WTC11 (cell line): ENCODE measurements around the gene PALD1. TPM values are rescaled to one million over a fixed set of nuclear protein-coding genes. Genes with fewer than 3 reads are reported as not detected.

Experiments used
- ATAC-seq: fragments of 200-7000 bp; cut with Tn5 transposase; 2 replicates; pipeline ENCODE4 v1.10.0; 2021; ENCODE audit warnings: mild to moderate bottlenecking, moderate library complexity
- CTCF ChIA-PET: fragments of 300-600 bp; sonication (Branson Sonifier 250); formaldehyde crosslinking; loops from one replicate; lab custom pipeline; 2021; ENCODE audit warnings: antibody characterized with exemption; lab: Charles Lee
- POLR2A ChIA-PET: fragments of 350-600 bp; sonication (Branson Sonifier 250); formaldehyde crosslinking; loops from one replicate; lab custom pipeline; 2021; ENCODE audit warnings: antibody characterized with exemption; lab: Charles Lee
- DNase-seq: peaks from one replicate; pipeline ENCODE4 v3.0.0; 2021; ENCODE audit warnings: low spot score
- H3K27ac Mint-ChIP-seq: 2 replicates; pipeline ENCODE4 v1.8.0; 2021; ENCODE audit warnings: mixed read lengths
- H3K27me3 Mint-ChIP-seq: 2 replicates; pipeline ENCODE4 v1.8.0; 2021; ENCODE audit warnings: low read depth, mild to moderate bottlenecking, moderate library complexity, mixed read lengths
- H3K36me3 Mint-ChIP-seq: 2 replicates; pipeline ENCODE4 v1.8.0; 2021; ENCODE audit warnings: mixed read lengths
- H3K4me1 Mint-ChIP-seq: 2 replicates; pipeline ENCODE4 v1.8.0; 2022; ENCODE audit warnings: mixed read lengths
- H3K4me3 Mint-ChIP-seq: 2 replicates; pipeline ENCODE4 v1.8.0; 2021; ENCODE audit warnings: mild to moderate bottlenecking, moderate library complexity, mixed read lengths
- H3K9me3 Mint-ChIP-seq: 2 replicates; pipeline ENCODE4 v1.8.0; 2021; ENCODE audit warnings: mixed read lengths
- CREB1 ChIP-seq: sonication (generic); formaldehyde crosslinking; IDR thresholded peaks from 2 replicates; pipeline ENCODE4 v1.8.0; 2023; ENCODE audit warnings: mild to moderate bottlenecking, missing genetic modification reagents
- FOXK1 ChIP-seq: sonication (generic); formaldehyde crosslinking; IDR thresholded peaks from 2 replicates; pipeline ENCODE4 v1.8.0; 2022; ENCODE audit warnings: mild to moderate bottlenecking, moderate library complexity, missing genetic modification reagents
- GRHL2 ChIP-seq: fragments of 250-450 bp; sonication (Bioruptor Pico); IDR thresholded peaks from 2 replicates; pipeline ENCODE4 v1.8.0; 2022; ENCODE audit warnings: mild to moderate bottlenecking, moderate library complexity; ENCODE audit not compliant: insufficient replicate concordance, severe bottlenecking
- IRF2 ChIP-seq: sonication (generic); formaldehyde crosslinking; IDR thresholded peaks from 2 replicates; pipeline ENCODE4 v1.8.0; 2022; ENCODE audit warnings: low read depth, missing genetic modification reagents, borderline replicate concordance
- KAT7 ChIP-seq: sonication (generic); formaldehyde crosslinking; IDR thresholded peaks from 2 replicates; pipeline ENCODE4 v1.8.1; 2023; ENCODE audit warnings: missing genetic modification reagents, mild to moderate bottlenecking, borderline replicate concordance
- MYBL2 ChIP-seq: sonication (generic); formaldehyde crosslinking; IDR thresholded peaks from 2 replicates; pipeline ENCODE4 v1.8.1; 2023; ENCODE audit warnings: mild to moderate bottlenecking, moderate library complexity, missing genetic modification reagents
- NR3C1 ChIP-seq: sonication (generic); formaldehyde crosslinking; conservative IDR thresholded peaks from 2 replicates; pipeline ENCODE4 v1.8.1; 2023; ENCODE audit warnings: low read depth, mild to moderate bottlenecking, missing genetic modification reagents
- RORB ChIP-seq: fragments of 250-450 bp; sonication (Bioruptor Pico); IDR thresholded peaks from 2 replicates; pipeline ENCODE4 v1.9.0; 2021; ENCODE audit warnings: mild to moderate bottlenecking
- ZNF219 ChIP-seq: sonication (generic); formaldehyde crosslinking; IDR thresholded peaks from 2 replicates; pipeline ENCODE4 v1.8.0; 2023; ENCODE audit warnings: missing genetic modification reagents, mild to moderate bottlenecking, borderline replicate concordance
- ZNF423 ChIP-seq: fragments of 250-450 bp; sonication (Bioruptor Pico); IDR thresholded peaks from 2 replicates; pipeline ENCODE4 v2.1.2; 2022; ENCODE audit warnings: mild to moderate bottlenecking, moderate library complexity
- total RNA-seq: library from RNA; stranded (reverse); gene quantifications from 3 replicates; pipeline ENCODE4 v1.2.3, GENCODE V29; 2021
- TF ChIP-seq, protein P1 (sequence below): sonication (generic); formaldehyde crosslinking; IDR thresholded peaks from 2 replicates; pipeline ENCODE4 v1.8.0; 2023; ENCODE audit warnings: mild to moderate bottlenecking, missing genetic modification reagents
- TF ChIP-seq, protein P2 (sequence below): sonication (generic); formaldehyde crosslinking; conservative IDR thresholded peaks from 2 replicates; pipeline ENCODE4 v1.8.1; 2022; ENCODE audit warnings: mild to moderate bottlenecking, missing genetic modification reagents
- TF ChIP-seq, protein P3 (sequence below): fragments of 250-450 bp; sonication (Bioruptor Pico); IDR thresholded peaks from 2 replicates; pipeline ENCODE4 v1.8.0; 2021; ENCODE audit warnings: mild to moderate bottlenecking
- TF ChIP-seq, protein P4 (sequence below): sonication (generic); formaldehyde crosslinking; IDR thresholded peaks from 2 replicates; pipeline ENCODE4 v1.8.1; 2022; ENCODE audit warnings: missing genetic modification reagents, borderline replicate concordance
- TF ChIP-seq, protein P5 (sequence below): sonication (generic); formaldehyde crosslinking; IDR thresholded peaks from 2 replicates; pipeline ENCODE4 v1.8.1; 2023; ENCODE audit warnings: mild to moderate bottlenecking, moderate library complexity, missing genetic modification reagents
- TF ChIP-seq, protein P6 (sequence below): sonication (generic); formaldehyde crosslinking; IDR thresholded peaks from 2 replicates; pipeline ENCODE4 v1.8.1; 2023; ENCODE audit warnings: mild to moderate bottlenecking, missing genetic modification reagents, borderline replicate concordance

The PALD1 gene
- total RNA-seq, 1 experiment from 2014 or later, result 43.6 TPM

DNA sequence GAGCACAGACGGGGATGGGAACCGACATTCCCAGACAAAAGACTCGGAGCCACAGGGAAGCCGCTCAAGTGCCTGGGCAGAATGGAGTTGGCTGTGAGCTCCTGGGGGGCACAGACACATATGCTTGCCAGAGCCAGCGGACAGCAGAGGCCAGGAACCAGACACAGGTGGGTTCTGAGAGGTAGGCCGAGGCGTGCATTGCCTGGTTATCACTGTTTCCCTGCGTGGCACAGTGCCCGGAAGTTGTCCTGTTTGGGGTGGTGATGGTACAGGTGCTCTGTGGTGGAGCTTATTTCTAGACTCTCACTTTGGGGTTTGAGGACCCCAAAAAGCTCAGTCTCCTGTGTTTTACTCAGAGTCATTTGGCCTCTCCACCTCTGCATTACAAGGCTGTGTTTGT lies 2.5 kb downstream of the PALD1 start (continued):
- TF ChIP-seq, protein P1, sequence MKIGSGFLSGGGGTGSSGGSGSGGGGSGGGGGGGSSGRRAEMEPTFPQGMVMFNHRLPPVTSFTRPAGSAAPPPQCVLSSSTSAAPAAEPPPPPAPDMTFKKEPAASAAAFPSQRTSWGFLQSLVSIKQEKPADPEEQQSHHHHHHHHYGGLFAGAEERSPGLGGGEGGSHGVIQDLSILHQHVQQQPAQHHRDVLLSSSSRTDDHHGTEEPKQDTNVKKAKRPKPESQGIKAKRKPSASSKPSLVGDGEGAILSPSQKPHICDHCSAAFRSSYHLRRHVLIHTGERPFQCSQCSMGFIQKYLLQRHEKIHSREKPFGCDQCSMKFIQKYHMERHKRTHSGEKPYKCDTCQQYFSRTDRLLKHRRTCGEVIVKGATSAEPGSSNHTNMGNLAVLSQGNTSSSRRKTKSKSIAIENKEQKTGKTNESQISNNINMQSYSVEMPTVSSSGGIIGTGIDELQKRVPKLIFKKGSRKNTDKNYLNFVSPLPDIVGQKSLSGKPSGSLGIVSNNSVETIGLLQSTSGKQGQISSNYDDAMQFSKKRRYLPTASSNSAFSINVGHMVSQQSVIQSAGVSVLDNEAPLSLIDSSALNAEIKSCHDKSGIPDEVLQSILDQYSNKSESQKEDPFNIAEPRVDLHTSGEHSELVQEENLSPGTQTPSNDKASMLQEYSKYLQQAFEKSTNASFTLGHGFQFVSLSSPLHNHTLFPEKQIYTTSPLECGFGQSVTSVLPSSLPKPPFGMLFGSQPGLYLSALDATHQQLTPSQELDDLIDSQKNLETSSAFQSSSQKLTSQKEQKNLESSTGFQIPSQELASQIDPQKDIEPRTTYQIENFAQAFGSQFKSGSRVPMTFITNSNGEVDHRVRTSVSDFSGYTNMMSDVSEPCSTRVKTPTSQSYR (CRISPR knock-in tag), result no peak
- TF ChIP-seq, protein P2, sequence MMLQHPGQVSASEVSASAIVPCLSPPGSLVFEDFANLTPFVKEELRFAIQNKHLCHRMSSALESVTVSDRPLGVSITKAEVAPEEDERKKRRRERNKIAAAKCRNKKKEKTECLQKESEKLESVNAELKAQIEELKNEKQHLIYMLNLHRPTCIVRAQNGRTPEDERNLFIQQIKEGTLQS (CRISPR knock-in tag), result no peak
- TF ChIP-seq FOXK1 (CRISPR knock-in tag) (no peak), GRHL2 (no peak), ZNF423 (CRISPR knock-in tag) (no peak), NR3C1 (CRISPR knock-in tag) (no peak), CREB1 (CRISPR knock-in tag) (no peak), IRF2 (no peak)
- TF ChIP-seq, protein P3, sequence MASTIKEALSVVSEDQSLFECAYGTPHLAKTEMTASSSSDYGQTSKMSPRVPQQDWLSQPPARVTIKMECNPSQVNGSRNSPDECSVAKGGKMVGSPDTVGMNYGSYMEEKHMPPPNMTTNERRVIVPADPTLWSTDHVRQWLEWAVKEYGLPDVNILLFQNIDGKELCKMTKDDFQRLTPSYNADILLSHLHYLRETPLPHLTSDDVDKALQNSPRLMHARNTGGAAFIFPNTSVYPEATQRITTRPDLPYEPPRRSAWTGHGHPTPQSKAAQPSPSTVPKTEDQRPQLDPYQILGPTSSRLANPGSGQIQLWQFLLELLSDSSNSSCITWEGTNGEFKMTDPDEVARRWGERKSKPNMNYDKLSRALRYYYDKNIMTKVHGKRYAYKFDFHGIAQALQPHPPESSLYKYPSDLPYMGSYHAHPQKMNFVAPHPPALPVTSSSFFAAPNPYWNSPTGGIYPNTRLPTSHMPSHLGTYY (CRISPR knock-in tag), result no peak
- TF ChIP-seq, protein P4, sequence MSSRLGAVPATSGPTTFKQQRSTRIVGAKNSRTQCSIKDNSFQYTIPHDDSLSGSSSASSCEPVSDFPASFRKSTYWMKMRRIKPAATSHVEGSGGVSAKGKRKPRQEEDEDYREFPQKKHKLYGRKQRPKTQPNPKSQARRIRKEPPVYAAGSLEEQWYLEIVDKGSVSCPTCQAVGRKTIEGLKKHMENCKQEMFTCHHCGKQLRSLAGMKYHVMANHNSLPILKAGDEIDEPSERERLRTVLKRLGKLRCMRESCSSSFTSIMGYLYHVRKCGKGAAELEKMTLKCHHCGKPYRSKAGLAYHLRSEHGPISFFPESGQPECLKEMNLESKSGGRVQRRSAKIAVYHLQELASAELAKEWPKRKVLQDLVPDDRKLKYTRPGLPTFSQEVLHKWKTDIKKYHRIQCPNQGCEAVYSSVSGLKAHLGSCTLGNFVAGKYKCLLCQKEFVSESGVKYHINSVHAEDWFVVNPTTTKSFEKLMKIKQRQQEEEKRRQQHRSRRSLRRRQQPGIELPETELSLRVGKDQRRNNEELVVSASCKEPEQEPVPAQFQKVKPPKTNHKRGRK (CRISPR knock-in tag), result no peak
- TF ChIP-seq, protein P5, sequence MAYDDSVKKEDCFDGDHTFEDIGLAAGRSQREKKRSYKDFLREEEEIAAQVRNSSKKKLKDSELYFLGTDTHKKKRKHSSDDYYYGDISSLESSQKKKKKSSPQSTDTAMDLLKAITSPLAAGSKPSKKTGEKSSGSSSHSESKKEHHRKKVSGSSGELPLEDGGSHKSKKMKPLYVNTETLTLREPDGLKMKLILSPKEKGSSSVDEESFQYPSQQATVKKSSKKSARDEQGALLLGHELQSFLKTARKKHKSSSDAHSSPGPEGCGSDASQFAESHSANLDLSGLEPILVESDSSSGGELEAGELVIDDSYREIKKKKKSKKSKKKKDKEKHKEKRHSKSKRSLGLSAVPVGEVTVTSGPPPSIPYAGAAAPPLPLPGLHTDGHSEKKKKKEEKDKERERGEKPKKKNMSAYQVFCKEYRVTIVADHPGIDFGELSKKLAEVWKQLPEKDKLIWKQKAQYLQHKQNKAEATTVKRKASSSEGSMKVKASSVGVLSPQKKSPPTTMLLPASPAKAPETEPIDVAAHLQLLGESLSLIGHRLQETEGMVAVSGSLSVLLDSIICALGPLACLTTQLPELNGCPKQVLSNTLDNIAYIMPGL, result no peak

DNA sequence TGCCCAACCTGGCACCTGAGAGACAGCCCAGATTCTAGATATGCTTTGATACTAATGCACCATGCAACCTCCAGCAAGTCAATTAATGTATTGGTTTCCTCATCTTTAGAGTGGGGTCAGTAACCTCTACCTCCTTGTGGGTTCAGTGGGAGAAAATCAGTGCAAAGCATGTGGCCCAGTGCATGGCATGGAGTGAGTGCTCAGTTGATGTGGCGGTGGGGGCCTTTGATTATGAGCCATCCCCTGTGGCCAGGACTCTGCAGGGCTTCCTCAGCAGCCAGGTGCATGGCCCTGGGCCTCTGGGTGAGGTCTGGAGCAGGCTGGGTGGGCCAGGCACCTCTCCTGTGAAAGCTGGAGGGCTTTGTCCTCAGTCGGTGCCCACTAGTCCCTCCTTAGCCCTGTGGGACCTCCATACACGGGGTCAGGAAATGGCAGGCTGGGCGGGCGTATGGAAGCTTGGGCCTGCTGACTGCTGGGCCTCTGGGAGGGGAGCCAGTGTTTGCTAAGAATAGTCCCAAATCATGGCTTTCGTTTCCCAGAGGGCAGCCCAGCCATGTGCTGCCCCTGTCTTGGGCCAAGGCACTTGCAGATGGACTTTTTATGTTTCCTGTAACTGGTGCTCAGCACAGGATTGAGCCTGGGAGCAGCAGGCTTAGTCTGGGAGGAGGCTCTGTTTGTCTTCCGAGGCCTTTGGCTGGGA lies 3.4 kb downstream of the PALD1 start:
- ATAC-seq (no peak), DNase-seq (no peak)
- peaks cover 11% of the 10 kb centered on the region for H3K36me3 Mint-ChIP-seq
- TF ChIP-seq, protein P6, sequence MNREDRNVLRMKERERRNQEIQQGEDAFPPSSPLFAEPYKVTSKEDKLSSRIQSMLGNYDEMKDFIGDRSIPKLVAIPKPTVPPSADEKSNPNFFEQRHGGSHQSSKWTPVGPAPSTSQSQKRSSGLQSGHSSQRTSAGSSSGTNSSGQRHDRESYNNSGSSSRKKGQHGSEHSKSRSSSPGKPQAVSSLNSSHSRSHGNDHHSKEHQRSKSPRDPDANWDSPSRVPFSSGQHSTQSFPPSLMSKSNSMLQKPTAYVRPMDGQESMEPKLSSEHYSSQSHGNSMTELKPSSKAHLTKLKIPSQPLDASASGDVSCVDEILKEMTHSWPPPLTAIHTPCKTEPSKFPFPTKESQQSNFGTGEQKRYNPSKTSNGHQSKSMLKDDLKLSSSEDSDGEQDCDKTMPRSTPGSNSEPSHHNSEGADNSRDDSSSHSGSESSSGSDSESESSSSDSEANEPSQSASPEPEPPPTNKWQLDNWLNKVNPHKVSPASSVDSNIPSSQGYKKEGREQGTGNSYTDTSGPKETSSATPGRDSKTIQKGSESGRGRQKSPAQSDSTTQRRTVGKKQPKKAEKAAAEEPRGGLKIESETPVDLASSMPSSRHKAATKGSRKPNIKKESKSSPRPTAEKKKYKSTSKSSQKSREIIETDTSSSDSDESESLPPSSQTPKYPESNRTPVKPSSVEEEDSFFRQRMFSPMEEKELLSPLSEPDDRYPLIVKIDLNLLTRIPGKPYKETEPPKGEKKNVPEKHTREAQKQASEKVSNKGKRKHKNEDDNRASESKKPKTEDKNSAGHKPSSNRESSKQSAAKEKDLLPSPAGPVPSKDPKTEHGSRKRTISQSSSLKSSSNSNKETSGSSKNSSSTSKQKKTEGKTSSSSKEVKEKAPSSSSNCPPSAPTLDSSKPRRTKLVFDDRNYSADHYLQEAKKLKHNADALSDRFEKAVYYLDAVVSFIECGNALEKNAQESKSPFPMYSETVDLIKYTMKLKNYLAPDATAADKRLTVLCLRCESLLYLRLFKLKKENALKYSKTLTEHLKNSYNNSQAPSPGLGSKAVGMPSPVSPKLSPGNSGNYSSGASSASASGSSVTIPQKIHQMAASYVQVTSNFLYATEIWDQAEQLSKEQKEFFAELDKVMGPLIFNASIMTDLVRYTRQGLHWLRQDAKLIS (CRISPR knock-in tag), result no peak
- TF ChIP-seq MYBL2 (no peak), ZNF219 (no peak), RORB (CRISPR knock-in tag) (no peak), KAT7 (CRISPR knock-in tag) (no peak)
- TF ChIP-seq, protein P1 (CRISPR knock-in tag), result no peak
- no peaks in the 10 kb centered on the region for H3K9me3 Mint-ChIP-seq
- H3K4me3 Mint-ChIP-seq, result no peak overlapping the region
- H3K27me3 Mint-ChIP-seq, result no peaks in the 10 kb centered on the region
- H3K27ac Mint-ChIP-seq, result no peak overlapping the region; the same call in 1 of the 2 replicates
- CTCF ChIA-PET, result interaction anchor here (0.8 to 5.5 kb wide), 3 partner anchors 21 to 59 kb away, joined by 3 to 30 read pairs (median 4); no protein-coding TSS in a partner anchor
- peaks cover 44% of the 10 kb centered on the region for H3K4me1 Mint-ChIP-seq
- POLR2A ChIA-PET, result no interaction called here
